ENCODE measurements around the gene CXCL13. TPM values are rescaled to one million over a fixed set of nuclear protein-coding genes. Genes with fewer than 3 reads are reported as not detected.

CXCL13 gene
- total and polyA plus RNA-seq, 2 of the 13 experiments (the other 11 are each of a cell fraction or from before 2014, with no cell fraction given) = not detected

DNA sequence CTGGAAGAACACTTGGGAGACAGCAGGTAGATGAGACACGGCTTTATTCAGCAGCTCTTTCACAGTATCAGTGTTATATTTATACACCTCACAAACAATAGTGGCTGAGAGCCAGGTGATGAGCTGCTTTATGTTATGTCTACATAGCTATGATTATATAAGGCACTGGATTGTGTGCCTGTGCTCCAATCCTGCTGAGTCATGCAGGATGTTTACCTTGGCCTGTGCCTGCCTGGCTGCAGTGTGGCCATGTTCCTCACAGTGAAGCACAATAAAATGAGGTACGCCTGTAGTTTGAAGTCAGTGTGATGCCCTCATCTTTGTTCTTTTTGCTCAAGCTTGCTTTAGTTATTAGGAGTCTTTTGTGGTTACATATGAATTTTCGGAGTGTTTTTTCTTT lies 31.3 kb downstream of the CXCL13 start (continued):
- TF ChIP-seq CENPT (CRISPR knock-in tag; IDR thresholded peaks at IDR 0.05; ENCODE audit: low read depth) (no peak), NFIC (IDR thresholded peaks at IDR 0.05; ENCODE audit: low read length) (0 out of 2 replicates have a peak, but pooled peaks have one; percentile 43), GZF1 (CRISPR knock-in tag; IDR thresholded peaks at IDR 0.05) (no peak), XBP1 (CRISPR knock-in tag; IDR thresholded peaks at IDR 0.05) (no peak), SUZ12 (IDR thresholded peaks at IDR 0.05; ENCODE audit: low read depth, low read length) (no peak), ZNF160 (CRISPR knock-in tag; IDR thresholded peaks at IDR 0.05) (no peak), SOX6 (IDR thresholded peaks at IDR 0.05) (no peak), SOX6 (CRISPR knock-in tag; IDR thresholded peaks at IDR 0.05) (peak; percentile 91), ZC3H4 (CRISPR knock-in tag; IDR thresholded peaks at IDR 0.05; ENCODE audit: borderline replicate concordance) (no peak), MTF2 (CRISPR knock-in tag; IDR thresholded peaks at IDR 0.05; ENCODE audit: borderline replicate concordance) (no peak), ZNF431 (CRISPR knock-in tag; IDR thresholded peaks at IDR 0.05; ENCODE audit: borderline replicate concordance, low read depth) (no peak), ZNF644 (CRISPR knock-in tag; IDR thresholded peaks at IDR 0.05; ENCODE audit: low read depth) (peak; percentile 94)
- TF ChIP-seq, protein P1, sequence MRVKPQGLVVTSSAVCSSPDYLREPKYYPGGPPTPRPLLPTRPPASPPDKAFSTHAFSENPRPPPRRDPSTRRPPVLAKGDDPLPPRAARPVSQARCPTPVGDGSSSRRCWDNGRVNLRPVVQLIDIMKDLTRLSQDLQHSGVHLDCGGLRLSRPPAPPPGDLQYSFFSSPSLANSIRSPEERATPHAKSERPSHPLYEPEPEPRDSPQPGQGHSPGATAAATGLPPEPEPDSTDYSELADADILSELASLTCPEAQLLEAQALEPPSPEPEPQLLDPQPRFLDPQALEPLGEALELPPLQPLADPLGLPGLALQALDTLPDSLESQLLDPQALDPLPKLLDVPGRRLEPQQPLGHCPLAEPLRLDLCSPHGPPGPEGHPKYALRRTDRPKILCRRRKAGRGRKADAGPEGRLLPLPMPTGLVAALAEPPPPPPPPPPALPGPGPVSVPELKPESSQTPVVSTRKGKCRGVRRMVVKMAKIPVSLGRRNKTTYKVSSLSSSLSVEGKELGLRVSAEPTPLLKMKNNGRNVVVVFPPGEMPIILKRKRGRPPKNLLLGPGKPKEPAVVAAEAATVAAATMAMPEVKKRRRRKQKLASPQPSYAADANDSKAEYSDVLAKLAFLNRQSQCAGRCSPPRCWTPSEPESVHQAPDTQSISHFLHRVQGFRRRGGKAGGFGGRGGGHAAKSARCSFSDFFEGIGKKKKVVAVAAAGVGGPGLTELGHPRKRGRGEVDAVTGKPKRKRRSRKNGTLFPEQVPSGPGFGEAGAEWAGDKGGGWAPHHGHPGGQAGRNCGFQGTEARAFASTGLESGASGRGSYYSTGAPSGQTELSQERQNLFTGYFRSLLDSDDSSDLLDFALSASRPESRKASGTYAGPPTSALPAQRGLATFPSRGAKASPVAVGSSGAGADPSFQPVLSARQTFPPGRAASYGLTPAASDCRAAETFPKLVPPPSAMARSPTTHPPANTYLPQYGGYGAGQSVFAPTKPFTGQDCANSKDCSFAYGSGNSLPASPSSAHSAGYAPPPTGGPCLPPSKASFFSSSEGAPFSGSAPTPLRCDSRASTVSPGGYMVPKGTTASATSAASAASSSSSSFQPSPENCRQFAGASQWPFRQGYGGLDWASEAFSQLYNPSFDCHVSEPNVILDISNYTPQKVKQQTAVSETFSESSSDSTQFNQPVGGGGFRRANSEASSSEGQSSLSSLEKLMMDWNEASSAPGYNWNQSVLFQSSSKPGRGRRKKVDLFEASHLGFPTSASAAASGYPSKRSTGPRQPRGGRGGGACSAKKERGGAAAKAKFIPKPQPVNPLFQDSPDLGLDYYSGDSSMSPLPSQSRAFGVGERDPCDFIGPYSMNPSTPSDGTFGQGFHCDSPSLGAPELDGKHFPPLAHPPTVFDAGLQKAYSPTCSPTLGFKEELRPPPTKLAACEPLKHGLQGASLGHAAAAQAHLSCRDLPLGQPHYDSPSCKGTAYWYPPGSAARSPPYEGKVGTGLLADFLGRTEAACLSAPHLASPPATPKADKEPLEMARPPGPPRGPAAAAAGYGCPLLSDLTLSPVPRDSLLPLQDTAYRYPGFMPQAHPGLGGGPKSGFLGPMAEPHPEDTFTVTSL (CRISPR knock-in tag; IDR thresholded peaks at IDR 0.05; ENCODE audit: borderline replicate concordance) = no peak
- TF ChIP-seq, protein P2, sequence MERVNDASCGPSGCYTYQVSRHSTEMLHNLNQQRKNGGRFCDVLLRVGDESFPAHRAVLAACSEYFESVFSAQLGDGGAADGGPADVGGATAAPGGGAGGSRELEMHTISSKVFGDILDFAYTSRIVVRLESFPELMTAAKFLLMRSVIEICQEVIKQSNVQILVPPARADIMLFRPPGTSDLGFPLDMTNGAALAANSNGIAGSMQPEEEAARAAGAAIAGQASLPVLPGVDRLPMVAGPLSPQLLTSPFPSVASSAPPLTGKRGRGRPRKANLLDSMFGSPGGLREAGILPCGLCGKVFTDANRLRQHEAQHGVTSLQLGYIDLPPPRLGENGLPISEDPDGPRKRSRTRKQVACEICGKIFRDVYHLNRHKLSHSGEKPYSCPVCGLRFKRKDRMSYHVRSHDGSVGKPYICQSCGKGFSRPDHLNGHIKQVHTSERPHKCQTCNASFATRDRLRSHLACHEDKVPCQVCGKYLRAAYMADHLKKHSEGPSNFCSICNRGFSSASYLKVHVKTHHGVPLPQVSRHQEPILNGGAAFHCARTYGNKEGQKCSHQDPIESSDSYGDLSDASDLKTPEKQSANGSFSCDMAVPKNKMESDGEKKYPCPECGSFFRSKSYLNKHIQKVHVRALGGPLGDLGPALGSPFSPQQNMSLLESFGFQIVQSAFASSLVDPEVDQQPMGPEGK (CRISPR knock-in tag; IDR thresholded peaks at IDR 0.05) = no peak
- TF ChIP-seq, protein P3, sequence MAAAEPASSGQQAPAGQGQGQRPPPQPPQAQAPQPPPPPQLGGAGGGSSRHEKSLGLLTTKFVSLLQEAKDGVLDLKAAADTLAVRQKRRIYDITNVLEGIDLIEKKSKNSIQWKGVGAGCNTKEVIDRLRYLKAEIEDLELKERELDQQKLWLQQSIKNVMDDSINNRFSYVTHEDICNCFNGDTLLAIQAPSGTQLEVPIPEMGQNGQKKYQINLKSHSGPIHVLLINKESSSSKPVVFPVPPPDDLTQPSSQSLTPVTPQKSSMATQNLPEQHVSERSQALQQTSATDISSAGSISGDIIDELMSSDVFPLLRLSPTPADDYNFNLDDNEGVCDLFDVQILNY (CRISPR knock-in tag; conservative IDR thresholded peaks at IDR 0.05) = no peak
- TF ChIP-seq, protein P4, sequence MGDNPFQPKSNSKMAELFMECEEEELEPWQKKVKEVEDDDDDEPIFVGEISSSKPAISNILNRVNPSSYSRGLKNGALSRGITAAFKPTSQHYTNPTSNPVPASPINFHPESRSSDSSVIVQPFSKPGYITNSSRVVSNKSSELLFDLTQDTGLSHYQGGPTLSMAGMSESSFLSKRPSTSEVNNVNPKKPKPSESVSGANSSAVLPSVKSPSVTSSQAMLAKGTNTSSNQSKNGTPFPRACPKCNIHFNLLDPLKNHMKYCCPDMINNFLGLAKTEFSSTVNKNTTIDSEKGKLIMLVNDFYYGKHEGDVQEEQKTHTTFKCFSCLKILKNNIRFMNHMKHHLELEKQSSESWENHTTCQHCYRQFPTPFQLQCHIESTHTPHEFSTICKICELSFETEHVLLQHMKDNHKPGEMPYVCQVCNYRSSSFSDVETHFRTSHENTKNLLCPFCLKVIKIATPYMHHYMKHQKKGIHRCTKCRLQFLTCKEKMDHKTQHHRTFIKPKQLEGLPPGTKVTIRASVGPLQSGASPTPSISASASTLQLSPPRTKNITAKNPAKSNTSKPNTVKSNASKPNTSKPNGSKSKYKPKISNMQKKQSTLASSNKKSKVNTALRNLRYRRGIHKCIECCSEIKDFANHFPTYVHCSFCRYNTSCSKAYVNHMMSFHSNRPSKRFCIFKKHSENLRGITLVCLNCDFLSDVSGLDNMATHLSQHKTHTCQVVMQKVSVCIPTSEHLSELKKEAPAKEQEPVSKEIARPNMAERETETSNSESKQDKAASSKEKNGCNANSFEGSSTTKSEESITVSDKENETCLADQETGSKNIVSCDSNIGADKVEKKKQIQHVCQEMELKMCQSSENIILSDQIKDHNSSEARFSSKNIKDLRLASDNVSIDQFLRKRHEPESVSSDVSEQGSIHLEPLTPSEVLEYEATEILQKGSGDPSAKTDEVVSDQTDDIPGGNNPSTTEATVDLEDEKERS (CRISPR knock-in tag; IDR thresholded peaks at IDR 0.05) = no peak
